Right lobe of liver (tissue), 4 donors: ENCODE results near the gene KLF15.

Source experiments
- CTCF ChIP-seq, 4 donors: fragments of 200-600 bp in 3 of 4; fragments of 450-650 bp in 1 of 4; IDR thresholded peaks; one replicate each; pipeline versions ENCODE4 v1.5.1 to v1.8.0; 2016 to 2022; ENCODE audit warnings: antibody characterized with exemption in 4 of 4, mild to moderate bottlenecking in 2 of 4
- POLR2A ChIP-seq: fragments of 450-650 bp; IDR thresholded peaks from one replicate; pipeline ENCODE4 v1.6.1; 2017; ENCODE audit warnings: antibody characterized with exemption, mild to moderate bottlenecking
- donor health status: DM: no; HTN: no; CAD: no.
- donor health status: DM: no; HTN: no; CAD: no.
- donor health status: DM: no; HTN: yes; CAD: no.

GRCh38 chr3:126399351-126399735 is 42.1 kb upstream of the KLF15 start:
- no peak for TF ChIP-seq POLR2A
- TF ChIP-seq CTCF (IDR thresholded peaks at IDR 0.05), result no peak
